A673 (cell line): ENCODE measurements around the gene DHRS9. TPM values are rescaled to one million over a fixed set of nuclear protein-coding genes. Genes with fewer than 3 reads are reported as not detected.

Experiments used
- BruUV-seq: library from RNA; stranded (reverse); fragments of 400-500 nt; replicated peaks from 2 replicates; lab custom pipeline; 2021; lab: Mats Ljungman, UMichigan
- CTCF ChIA-PET: fragments of 300-600 bp; sonication (Branson Sonifier 250); formaldehyde crosslinking; loops from one replicate; lab custom pipeline; 2022; ENCODE audit warnings: antibody characterized with exemption; lab: Charles Lee
- POLR2A ChIA-PET: fragments of 300-600 bp; sonication (Branson Sonifier 250); formaldehyde crosslinking; loops from one replicate; lab custom pipeline; 2022; ENCODE audit warnings: antibody characterized with exemption; ENCODE audit not compliant: low non-redundant PET; lab: Charles Lee
- DNase-seq: peaks from one replicate; pipeline ENCODE4 v3.0.0-alpha.2; 2015; ENCODE audit warnings: low spot score
- H3K27ac ChIP-seq: fragments of 200-600 bp; sonication (generic); 2 replicates; pipeline ENCODE4 v1.5.1; 2016; ENCODE audit warnings: mixed run types, low read depth, mild to moderate bottlenecking, mixed read lengths, antibody characterized with exemption, low read length; ENCODE audit not compliant: poor library complexity, severe bottlenecking
- H3K27me3 ChIP-seq: fragments of 200-600 bp; sonication (generic); replicated peaks from 2 replicates; pipeline ENCODE4 v1.6.1; 2017; ENCODE audit warnings: mixed run types, low read depth, mild to moderate bottlenecking, mixed read lengths, antibody characterized with exemption, low read length; ENCODE audit not compliant: insufficient read depth, poor library complexity
- H3K36me3 ChIP-seq: fragments of 200-600 bp; sonication (generic); 2 replicates; pipeline ENCODE4 v1.6.1; 2016; ENCODE audit warnings: mixed run types, mild to moderate bottlenecking, mixed read lengths, antibody characterized with exemption, low read length; ENCODE audit not compliant: insufficient read depth, poor library complexity, severe bottlenecking
- H3K4me1 ChIP-seq: fragments of 200-600 bp; sonication (generic); 2 replicates; pipeline ENCODE4 v1.6.1; 2017; ENCODE audit warnings: mixed run types, mild to moderate bottlenecking, mixed read lengths, antibody characterized with exemption, low read length; ENCODE audit not compliant: insufficient read depth, poor library complexity, severe bottlenecking
- H3K4me3 ChIP-seq: fragments of 200-600 bp; sonication (generic); 2 replicates; pipeline ENCODE4 v1.5.1; 2016; ENCODE audit warnings: low read depth, mixed run types, mild to moderate bottlenecking, mixed read lengths, low read length; ENCODE audit not compliant: poor library complexity, severe bottlenecking
- H3K9me3 ChIP-seq: fragments of 200-600 bp; sonication (generic); 2 replicates; pipeline ENCODE4 v1.6.1; 2016; ENCODE audit warnings: mixed run types, low read depth, mild to moderate bottlenecking, mixed read lengths, antibody characterized with exemption, low read length; ENCODE audit not compliant: poor library complexity, severe bottlenecking
- CTCF ChIP-seq: fragments of 300-800, 200-600 bp; sonication (generic); conservative IDR thresholded peaks from 2 replicates; pipeline ENCODE4 v1.5.1; 2017; ENCODE audit warnings: low read depth, mild to moderate bottlenecking, antibody characterized with exemption, low read length, moderate library complexity, mixed read lengths
- EZH2 ChIP-seq: fragments of 200-600 bp; sonication (generic); IDR thresholded peaks from 2 replicates; pipeline ENCODE4 v1.6.1; 2017; ENCODE audit warnings: borderline replicate concordance, low read depth, mild to moderate bottlenecking, mixed read lengths, antibody characterized with exemption, low read length; ENCODE audit not compliant: poor library complexity, severe bottlenecking
- intact Hi-C: fragments of 100-400 bp; cut with micrococcal nuclease; formaldehyde crosslinking; loops from one replicate; pipeline ENCODE4 v1.10.0; 2022; ENCODE audit not compliant: unreplicated experiment
- total RNA-seq: library from RNA; stranded (reverse); gene quantifications from 2 replicates; pipeline ENCODE4 v1.2.3, GENCODE V29; 2021

The DHRS9 gene
- total RNA-seq, 1 experiment from 2014 or later: not detected

GRCh38 chr2:169093535-169093934, 24.2 kb downstream of the DHRS9 start:
- intact Hi-C loops: no loop called here
- DNase-seq: no peak
- no peak for TF ChIP-seq CTCF
- Histone ChIP-seq H3K27ac (no peak overlapping the region), H3K27me3 (no peaks in the 10 kb centered on the region), H3K4me1 (no peaks in the 10 kb centered on the region), H3K36me3 (no peaks in the 10 kb centered on the region), H3K4me3 (no peak overlapping the region), H3K9me3 (no peaks in the 10 kb centered on the region)
- POLR2A ChIA-PET: no interaction called here
- BruUV-seq: no TSS peak
- CTCF ChIA-PET: no interaction called here

GRCh38 chr2:169094676-169095075, 25.3 kb downstream of the DHRS9 start:
- POLR2A ChIA-PET: no interaction called here
- Histone ChIP-seq H3K36me3 (no peaks in the 10 kb centered on the region), H3K9me3 (no peaks in the 10 kb centered on the region), H3K4me1 (no peaks in the 10 kb centered on the region), H3K27ac (no peak overlapping the region), H3K27me3 (no peaks in the 10 kb centered on the region), H3K4me3 (no peak overlapping the region)
- no peak for TF ChIP-seq EZH2
- TF ChIP-seq CTCF: no peak
- no peak for DNase-seq
- CTCF ChIA-PET: interaction anchor here (0.5 kb wide), 1 partner anchor 666 kb away, joined by 3 read pairs; no protein-coding TSS in a partner anchor
- intact Hi-C loops: no loop called here
- BruUV-seq: no TSS peak

GRCh38 chr2:169095621-169096105, 26.3 kb downstream of the DHRS9 start:
- H3K4me1 ChIP-seq: no peaks in the 10 kb centered on the region
- no peaks in the 10 kb centered on the region for H3K36me3 ChIP-seq
- intact Hi-C loops: no loop called here
- BruUV-seq: no TSS peak
- H3K4me3 ChIP-seq: no peak overlapping the region
- peak; percentile 67 for DNase-seq
- no peaks in the 10 kb centered on the region for H3K9me3 ChIP-seq
- no peaks in the 10 kb centered on the region for H3K27me3 ChIP-seq
- POLR2A ChIA-PET: no interaction called here
- CTCF ChIA-PET: no interaction called here
- H3K27ac ChIP-seq: no peak overlapping the region
- TF ChIP-seq EZH2 (no peak), CTCF (no peak)
